Gastroesophageal sphincter (tissue), 4 donors: ENCODE results near the gene CAPN5. TPM values are rescaled to one million over a fixed set of nuclear protein-coding genes. Genes with fewer than 3 reads are reported as not detected.

ENCODE experiments used
- ATAC-seq: fragments of 150-250 bp; one replicate; pipeline ENCODE4 v1.9.1; 2016; ENCODE audit warnings: mild to moderate bottlenecking, moderate library complexity
- H3K27ac ChIP-seq, 4 donors: fragments of 200-600 bp; sonication (generic) in 3 of 4; 1 replicate in 3 of 4; 2 replicates in 1 of 4; pipeline ENCODE4 v1.5.1; 2016 to 2019
- H3K27me3 ChIP-seq: fragments of 200-600 bp; sonication (generic); one replicate; pipeline ENCODE4 v1.5.1; 2019
- H3K36me3 ChIP-seq, 2 donors: fragments of 200-600 bp; sonication (generic); one replicate each; pipeline ENCODE4 v1.5.1; 2019; ENCODE audit warnings: control low read depth in 1 of 2
- H3K4me1 ChIP-seq, 3 donors: fragments of 200-600 bp; sonication (generic); 1 replicate in 2 of 3; 2 replicates in 1 of 3; pipeline ENCODE4 v1.5.1; 2016 to 2019; ENCODE audit warnings: control low read depth in 2 of 3
- H3K4me3 ChIP-seq, 2 donors: fragments of 200-600 bp; sonication (generic); one replicate each; pipeline ENCODE4 v1.5.1; 2019; ENCODE audit warnings: mild to moderate bottlenecking in 1 of 2, moderate library complexity in 1 of 2
- H3K9me3 ChIP-seq, 3 donors: fragments of 200-600 bp; sonication (generic); one replicate each; pipeline ENCODE4 v1.5.1; 2017 to 2019; ENCODE audit warnings: control low read depth in 2 of 3
- CTCF ChIP-seq, 4 experiments: fragments of 200-600 bp in 2 of 4; fragments of 450-650 bp in 2 of 4; sonication (generic) in 1 of 4; IDR thresholded peaks; one replicate each; pipeline ENCODE4 v1.5.1; 2017 to 2019; ENCODE audit warnings: antibody characterized with exemption in 4 of 4, mild to moderate bottlenecking in 2 of 4, moderate library complexity in 2 of 4
- EP300 ChIP-seq: sonication (generic); formaldehyde crosslinking; IDR thresholded peaks from one replicate; pipeline ENCODE4 v1.6.1; 2017; ENCODE audit warnings: antibody characterized with exemption, mild to moderate bottlenecking
- POLR2A ChIP-seq, 2 donors: fragments of 450-650 bp; IDR thresholded peaks; one replicate each; pipeline ENCODE4 v1.6.1; 2017; ENCODE audit warnings: antibody characterized with exemption in 2 of 2, mild to moderate bottlenecking in 2 of 2, moderate library complexity in 1 of 2
- POLR2AphosphoS5 ChIP-seq: sonication (generic); formaldehyde crosslinking; IDR thresholded peaks from one replicate; pipeline ENCODE4 v1.6.1; 2017; ENCODE audit warnings: antibody characterized with exemption
- WGBS, 2 donors: methylation state at CpG; one replicate each; pipeline ENCODE4 v1.1.5; 2018; ENCODE audit warnings: low coverage in 1 of 2; 5-methylcytosine and 5-hydroxymethylcytosine counted together
- total RNA-seq, 4 donors: library from RNA; depleted of rRNA; stranded (reverse); fragments of >200 nt; gene quantifications; one replicate each; pipeline ENCODE4 v1.1.0, GENCODE V29; 2016

The CAPN5 gene
- total RNA-seq, 4 donors from 2014 or later, result 4.1 to 9.4 (median 7.7) TPM

- WGBS, 2 donors, result 83% methylated on average over 2 of the region's 8 CpGs
- TF ChIP-seq CTCF (IDR thresholded peaks at IDR 0.05), result no peak
- no peak for TF ChIP-seq EP300
- TF ChIP-seq POLR2A (IDR thresholded peaks at IDR 0.05), result no peak
- no peak for TF ChIP-seq POLR2AphosphoS5
- peaks cover 9% of the 10 kb centered on the region for H3K27me3 ChIP-seq
- ATAC-seq, result no peak
- H3K9me3 ChIP-seq, result no peaks in the 10 kb centered on the region
- H3K27ac ChIP-seq, result no peak overlapping the region
- no peak overlapping the region for H3K4me3 ChIP-seq
- H3K4me1 ChIP-seq, result no peaks in the 10 kb centered on the region
- no peaks in the 10 kb centered on the region for H3K36me3 ChIP-seq
These were observed 104.5 kb downstream of the CAPN5 start for GRCh38 chr11:77171254-77171653.

- no peaks in the 10 kb centered on the region for H3K4me1 ChIP-seq
- no peaks in the 10 kb centered on the region for H3K36me3 ChIP-seq
- H3K9me3 ChIP-seq, result no peaks in the 10 kb centered on the region
- no peak for ATAC-seq
- no peak overlapping the region for H3K27ac ChIP-seq
- peaks cover 9% of the 10 kb centered on the region for H3K27me3 ChIP-seq
- TF ChIP-seq POLR2AphosphoS5 (no peak), CTCF (IDR thresholded peaks at IDR 0.05) (no peak), POLR2A (IDR thresholded peaks at IDR 0.05) (no peak), EP300 (no peak)
- no peak overlapping the region for H3K4me3 ChIP-seq
- 73% methylated on average over 5 of the region's 20 CpGs; no CpG with 5 or more reads in 1 of the 2 donors for WGBS, 2 donors
These were observed 105.3 kb downstream of the CAPN5 start for GRCh38 chr11:77171885-77172665.

- Histone ChIP-seq H3K4me3 (no peak overlapping the region), H3K27me3 (peaks cover 9% of the 10 kb centered on the region), H3K36me3 (no peaks in the 10 kb centered on the region), H3K9me3 (no peaks in the 10 kb centered on the region), H3K27ac (no peak overlapping the region), H3K4me1 (no peaks in the 10 kb centered on the region)
- TF ChIP-seq POLR2A (IDR thresholded peaks at IDR 0.05), result no peak
- TF ChIP-seq CTCF (IDR thresholded peaks at IDR 0.05), result no peak
- TF ChIP-seq POLR2AphosphoS5, result no peak
- ATAC-seq, result no peak
- WGBS, 2 donors, result no CpG with 5 or more reads among the region's 16 CpGs
These were observed 105.9 kb downstream of the CAPN5 start for GRCh38 chr11:77172666-77172982.

- H3K36me3 ChIP-seq, result no peaks in the 10 kb centered on the region
- H3K9me3 ChIP-seq, result no peaks in the 10 kb centered on the region
- peaks cover 9% of the 10 kb centered on the region for H3K27me3 ChIP-seq
- no peaks in the 10 kb centered on the region for H3K4me1 ChIP-seq
- TF ChIP-seq POLR2A (IDR thresholded peaks at IDR 0.05), result no peak
- TF ChIP-seq EP300, result no peak
- TF ChIP-seq CTCF (IDR thresholded peaks at IDR 0.05), result no peak
- TF ChIP-seq POLR2AphosphoS5, result no peak
- WGBS, 2 donors, result 83% methylated on average over 1 of the region's 10 CpGs; no CpG with 5 or more reads in 1 of the 2 donors
- no peak overlapping the region for H3K27ac ChIP-seq
- ATAC-seq, result no peak
- H3K4me3 ChIP-seq, result no peak overlapping the region
These were observed 106.7 kb downstream of the CAPN5 start for GRCh38 chr11:77173494-77173893.

GRCh38 chr11:77174559-77174958 lies 107.8 kb downstream of the CAPN5 start:
- 93% methylated on average over 8 of the region's 16 CpGs; no CpG with 5 or more reads in 1 of the 2 donors for WGBS, 2 donors

More at GRCh38 chr11:77174559-77174958, 107.8 kb downstream of the CAPN5 start:
- H3K4me1 ChIP-seq, result no peaks in the 10 kb centered on the region
- H3K36me3 ChIP-seq, result no peaks in the 10 kb centered on the region
- H3K9me3 ChIP-seq, result no peaks in the 10 kb centered on the region
- no peak overlapping the region for H3K27ac ChIP-seq
- H3K27me3 ChIP-seq, result peaks cover 9% of the 10 kb centered on the region
- no peak for TF ChIP-seq POLR2AphosphoS5
- no peak for TF ChIP-seq EP300
- no peak for TF ChIP-seq CTCF (IDR thresholded peaks at IDR 0.05)
- TF ChIP-seq POLR2A (IDR thresholded peaks at IDR 0.05), result no peak
- ATAC-seq, result no peak
- no peak overlapping the region for H3K4me3 ChIP-seq
